Large intestine (tissue), 3 donors: ENCODE measurements around the gene FIBCD1. TPM values are rescaled to one million over a fixed set of nuclear protein-coding genes. Genes with fewer than 3 reads are reported as not detected.

Source experiments
- DNase-seq, 2 donors: peaks; one replicate each; pipeline versions ENCODE4 v3.0.0 to v3.0.0-alpha.2; 2013
- H3K27ac ChIP-seq: one replicate; pipeline ENCODE4 v1.5.1; 2013; ENCODE audit warnings: low read length
- H3K27me3 ChIP-seq: 2 replicates; pipeline ENCODE4 v1.6.1; 2013; ENCODE audit warnings: low read length; ENCODE audit not compliant: control insufficient read depth, insufficient read depth
- H3K36me3 ChIP-seq: 2 replicates; pipeline ENCODE4 v1.6.1; 2013; ENCODE audit warnings: low read length; ENCODE audit not compliant: control insufficient read depth, insufficient read depth
- H3K4me1 ChIP-seq: one replicate; pipeline ENCODE4 v1.6.1; 2013; ENCODE audit warnings: low read length; ENCODE audit not compliant: control insufficient read depth, insufficient read depth
- H3K4me3 ChIP-seq: one replicate; pipeline ENCODE4 v1.5.1; 2013; ENCODE audit warnings: low read length
- H3K9me3 ChIP-seq: one replicate; pipeline ENCODE4 v1.6.1; 2013; ENCODE audit warnings: mild to moderate bottlenecking, low read depth, low read length, moderate library complexity; ENCODE audit not compliant: control insufficient read depth
- WGBS: methylation state at CpG from one replicate; pipeline ENCODE4 v1.1.5; 2013; ENCODE audit warnings: low lambda C conversion rate; ENCODE audit not compliant: insufficient coverage; 5-methylcytosine and 5-hydroxymethylcytosine counted together
- polyA plus RNA-seq: library from polyadenylated mRNA; unstranded; fragments of 120-200 nt; gene quantifications from one replicate; pipeline ENCODE4 v1.2.1, GENCODE V29; 2013

Gene FIBCD1
- polyA plus RNA-seq, 1 donor = 1.5 TPM

- H3K36me3 ChIP-seq = peaks cover 90% of the 10 kb centered on the region
- H3K4me1 ChIP-seq = no peaks in the 10 kb centered on the region
- 100% methylated on average over 1 of the region's 5 CpGs for WGBS
- no peaks in the 10 kb centered on the region for H3K27me3 ChIP-seq
- DNase-seq = no peak
- no peak overlapping the region for H3K4me3 ChIP-seq
- no peak overlapping the region for H3K27ac ChIP-seq
- H3K9me3 ChIP-seq = no peaks in the 10 kb centered on the region
These were observed 55.6 kb downstream of the FIBCD1 start for GRCh38 chr9:130883479-130883878.

- Histone ChIP-seq H3K27me3 (no peaks in the 10 kb centered on the region), H3K36me3 (peaks cover 88% of the 10 kb centered on the region), H3K27ac (no peak overlapping the region), H3K4me1 (no peaks in the 10 kb centered on the region), H3K4me3 (no peak overlapping the region), H3K9me3 (no peaks in the 10 kb centered on the region)
- WGBS = no CpG with 5 or more reads among the region's 15 CpGs
- no peak for DNase-seq
These were observed 56.3 kb downstream of the FIBCD1 start for GRCh38 chr9:130882696-130883225.

GRCh38 chr9:130881516-130881915, 57.5 kb downstream of the FIBCD1 start:
- Histone ChIP-seq H3K4me1 (no peaks in the 10 kb centered on the region), H3K9me3 (no peaks in the 10 kb centered on the region), H3K36me3 (peaks cover 81% of the 10 kb centered on the region), H3K4me3 (no peak overlapping the region), H3K27ac (no peak overlapping the region), H3K27me3 (no peaks in the 10 kb centered on the region)
- WGBS = 100% methylated on average over 4 of the region's 6 CpGs
- DNase-seq = no peak

- H3K36me3 ChIP-seq = peaks cover 73% of the 10 kb centered on the region
- no peak overlapping the region for H3K27ac ChIP-seq
- no peak overlapping the region for H3K4me3 ChIP-seq
- no peak for DNase-seq
- H3K27me3 ChIP-seq = no peaks in the 10 kb centered on the region
- WGBS = no CpG with 5 or more reads among the region's 16 CpGs
- H3K9me3 ChIP-seq = no peaks in the 10 kb centered on the region
- H3K4me1 ChIP-seq = no peaks in the 10 kb centered on the region
These were observed 58.3 kb downstream of the FIBCD1 start for GRCh38 chr9:130880599-130881220.

GRCh38 chr9:130879863-130880411, 59.1 kb downstream of the FIBCD1 start:
- Histone ChIP-seq H3K36me3 (peaks cover 70% of the 10 kb centered on the region), H3K27me3 (no peaks in the 10 kb centered on the region), H3K4me1 (no peaks in the 10 kb centered on the region), H3K4me3 (no peak overlapping the region), H3K27ac (no peak overlapping the region), H3K9me3 (no peaks in the 10 kb centered on the region)
- no peak for DNase-seq
- WGBS = no CpG with 5 or more reads among the region's 9 CpGs

GRCh38 chr9:130878295-130878694, 60.8 kb downstream of the FIBCD1 start:
- Histone ChIP-seq H3K36me3 (peaks cover 70% of the 10 kb centered on the region), H3K27ac (no peak overlapping the region), H3K9me3 (no peaks in the 10 kb centered on the region), H3K27me3 (no peaks in the 10 kb centered on the region), H3K4me1 (no peaks in the 10 kb centered on the region), H3K4me3 (no peak overlapping the region)
- DNase-seq = no peak
- no CpG with 5 or more reads among the region's 6 CpGs for WGBS

- Histone ChIP-seq H3K4me1 (no peaks in the 10 kb centered on the region), H3K9me3 (no peaks in the 10 kb centered on the region), H3K27me3 (no peaks in the 10 kb centered on the region), H3K27ac (no peak overlapping the region), H3K4me3 (no peak overlapping the region), H3K36me3 (peaks cover 77% of the 10 kb centered on the region)
- WGBS = no CpG with 5 or more reads among the region's 6 CpGs
- DNase-seq = no peak
These were observed 61.7 kb downstream of the FIBCD1 start for GRCh38 chr9:130877300-130877699.

- H3K4me1 ChIP-seq = no peaks in the 10 kb centered on the region
- no peak overlapping the region for H3K4me3 ChIP-seq
- WGBS = 100% methylated on average over 3 of the region's 5 CpGs
- peaks cover 72% of the 10 kb centered on the region for H3K36me3 ChIP-seq
- no peak for DNase-seq
- H3K9me3 ChIP-seq = no peaks in the 10 kb centered on the region
- H3K27me3 ChIP-seq = no peaks in the 10 kb centered on the region
- H3K27ac ChIP-seq = no peak overlapping the region
These were observed 64.3 kb downstream of the FIBCD1 start for GRCh38 chr9:130874783-130875182.

- Histone ChIP-seq H3K27me3 (no peaks in the 10 kb centered on the region), H3K9me3 (no peaks in the 10 kb centered on the region), H3K27ac (no peak overlapping the region), H3K36me3 (peaks cover 71% of the 10 kb centered on the region), H3K4me1 (no peaks in the 10 kb centered on the region), H3K4me3 (no peak overlapping the region)
- WGBS = no CpG with 5 or more reads among the region's 8 CpGs
- DNase-seq = no peak
These were observed 65.1 kb downstream of the FIBCD1 start for GRCh38 chr9:130873966-130874365.

GRCh38 chr9:130872912-130873503, 66.0 kb downstream of the FIBCD1 start:
- no peak for DNase-seq
- WGBS = 93% methylated on average over 3 of the region's 15 CpGs
- no peak overlapping the region for H3K4me3 ChIP-seq
- H3K9me3 ChIP-seq = no peaks in the 10 kb centered on the region
- no peak overlapping the region for H3K27ac ChIP-seq
- peaks cover 63% of the 10 kb centered on the region for H3K36me3 ChIP-seq
- no peaks in the 10 kb centered on the region for H3K27me3 ChIP-seq
- no peaks in the 10 kb centered on the region for H3K4me1 ChIP-seq
